ENCODE results near the gene KRTAP5-3. TPM values are rescaled to one million over a fixed set of nuclear protein-coding genes. Genes with fewer than 3 reads are reported as not detected.

Gene KRTAP5-3
- total and polyA plus RNA-seq, 2 donors (not counting 3 experiments of a cell fraction or from before 2014, with no cell fraction given) = not detected

GRCh38 chr11:1589996-1590395 lies 18.3 kb downstream of the KRTAP5-3 start:
- no peaks in the 10 kb centered on the region for H4K20me1 ChIP-seq (replicated peaks; ENCODE audit: control insufficient read depth, extremely low read depth, insufficient read depth, low read length)
- no peaks in the 10 kb centered on the region for H3K79me2 ChIP-seq (ENCODE audit: control insufficient read depth, insufficient read depth, low read length)
- H3K9me3 ChIP-seq (replicated peaks; ENCODE audit: control insufficient read depth, insufficient read depth, low read length) = no peaks in the 10 kb centered on the region
- FAIRE-seq = no peak
- POLR2A ChIA-PET = no interaction called here
- no peak overlapping the region for H3K9ac ChIP-seq (replicated peaks; ENCODE audit: extremely low read depth, insufficient read depth, low read length)
- dilution Hi-C loops (cut with MboI; ENCODE audit: extremely low pct_ligation_motif_present, low sequenced_read_pairs) = no loop called here
- no peaks in the 10 kb centered on the region for H3K36me3 ChIP-seq (ENCODE audit: control insufficient read depth in 2 of 2, extremely low read depth in 1 of 2, insufficient read depth in 2 of 2, low read length in 2 of 2)
- peaks cover 7% of the 10 kb centered on the region for H3K4me1 ChIP-seq (ENCODE audit: control insufficient read depth, extremely low read depth, insufficient read depth, low read length)
- no peak overlapping the region for H3K4me2 ChIP-seq (ENCODE audit: insufficient read depth, low read length)
- H3K9me1 ChIP-seq (replicated peaks; ENCODE audit: control insufficient read depth, extremely low read depth, insufficient read depth, low read length) = no peaks in the 10 kb centered on the region
- no peak overlapping the region for H3K4me3 ChIP-seq (replicated peaks in 1 of 3; ENCODE audit: insufficient read depth in 1 of 3, low read depth in 1 of 3, low read length in 3 of 3)
- peaks cover 0 to 4% of the 10 kb centered on the region in 2 experiments for H3K27me3 ChIP-seq (ENCODE audit: control insufficient read depth in 2 of 2, insufficient read depth in 2 of 2, low read length in 2 of 2)
- intact Hi-C loops (cut with micrococcal nuclease) = loop anchor here (5.0 kb wide), 1 partner anchor 47 kb away; no protein-coding TSS in a partner anchor
- DNase-seq (ENCODE audit: low read depth, low spot score) = no peak
- H3K27ac ChIP-seq (ENCODE audit: insufficient read depth, low read depth, low read length) = no peak overlapping the region
- no peak for TF ChIP-seq JUN (IDR thresholded peaks at IDR 0.05; ENCODE audit: borderline replicate concordance, insufficient read depth, insufficient read length, low read depth)
- no peak for TF ChIP-seq POLR2A (IDR thresholded peaks at IDR 0.05; ENCODE audit: low read depth, low read length)
- no peak for TF ChIP-seq MYC (IDR thresholded peaks at IDR 0.05; ENCODE audit: low read depth, low read length)
- TF ChIP-seq, protein P1, sequence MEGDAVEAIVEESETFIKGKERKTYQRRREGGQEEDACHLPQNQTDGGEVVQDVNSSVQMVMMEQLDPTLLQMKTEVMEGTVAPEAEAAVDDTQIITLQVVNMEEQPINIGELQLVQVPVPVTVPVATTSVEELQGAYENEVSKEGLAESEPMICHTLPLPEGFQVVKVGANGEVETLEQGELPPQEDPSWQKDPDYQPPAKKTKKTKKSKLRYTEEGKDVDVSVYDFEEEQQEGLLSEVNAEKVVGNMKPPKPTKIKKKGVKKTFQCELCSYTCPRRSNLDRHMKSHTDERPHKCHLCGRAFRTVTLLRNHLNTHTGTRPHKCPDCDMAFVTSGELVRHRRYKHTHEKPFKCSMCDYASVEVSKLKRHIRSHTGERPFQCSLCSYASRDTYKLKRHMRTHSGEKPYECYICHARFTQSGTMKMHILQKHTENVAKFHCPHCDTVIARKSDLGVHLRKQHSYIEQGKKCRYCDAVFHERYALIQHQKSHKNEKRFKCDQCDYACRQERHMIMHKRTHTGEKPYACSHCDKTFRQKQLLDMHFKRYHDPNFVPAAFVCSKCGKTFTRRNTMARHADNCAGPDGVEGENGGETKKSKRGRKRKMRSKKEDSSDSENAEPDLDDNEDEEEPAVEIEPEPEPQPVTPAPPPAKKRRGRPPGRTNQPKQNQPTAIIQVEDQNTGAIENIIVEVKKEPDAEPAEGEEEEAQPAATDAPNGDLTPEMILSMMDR (IDR thresholded peaks at IDR 0.05; ENCODE audit: extremely low read depth in 1 of 2, insufficient read depth in 1 of 2, low read depth in 1 of 2, low read length in 2 of 2) = no peak
- no peak for TF ChIP-seq EZH2 (IDR thresholded peaks at IDR 0.05; ENCODE audit: borderline replicate concordance, low read depth, low read length, severe bottlenecking)
- TF ChIP-seq, protein P2, sequence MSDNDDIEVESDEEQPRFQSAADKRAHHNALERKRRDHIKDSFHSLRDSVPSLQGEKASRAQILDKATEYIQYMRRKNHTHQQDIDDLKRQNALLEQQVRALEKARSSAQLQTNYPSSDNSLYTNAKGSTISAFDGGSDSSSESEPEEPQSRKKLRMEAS (IDR thresholded peaks at IDR 0.05; ENCODE audit: insufficient read depth, insufficient read length) = no peak
- no peak for TF ChIP-seq FOS (IDR thresholded peaks at IDR 0.05; ENCODE audit: borderline replicate concordance, insufficient read depth, low read length)
- TF ChIP-seq GATA2 (IDR thresholded peaks at IDR 0.05; ENCODE audit: insufficient read depth, insufficient read length, low read depth, low read length) = no peak
- no peak overlapping the region for H2AFZ ChIP-seq (ENCODE audit: low read depth, low read length)
- BruUV-seq (replicated peaks) = no TSS peak
- CTCF ChIA-PET = interaction anchor here (1.5 to 6.9 kb wide), 2 partner anchors 16 to 49 kb away, joined by 3 to 42 read pairs; no protein-coding TSS in a partner anchor
